ENCODE measurements around the gene IQGAP1.
"Not testable (repeated sequence)": the region's sequence is repeated elsewhere in the genome, so short reads cannot be mapped to it uniquely, and the experiment has no call there.

Gene IQGAP1

DNA sequence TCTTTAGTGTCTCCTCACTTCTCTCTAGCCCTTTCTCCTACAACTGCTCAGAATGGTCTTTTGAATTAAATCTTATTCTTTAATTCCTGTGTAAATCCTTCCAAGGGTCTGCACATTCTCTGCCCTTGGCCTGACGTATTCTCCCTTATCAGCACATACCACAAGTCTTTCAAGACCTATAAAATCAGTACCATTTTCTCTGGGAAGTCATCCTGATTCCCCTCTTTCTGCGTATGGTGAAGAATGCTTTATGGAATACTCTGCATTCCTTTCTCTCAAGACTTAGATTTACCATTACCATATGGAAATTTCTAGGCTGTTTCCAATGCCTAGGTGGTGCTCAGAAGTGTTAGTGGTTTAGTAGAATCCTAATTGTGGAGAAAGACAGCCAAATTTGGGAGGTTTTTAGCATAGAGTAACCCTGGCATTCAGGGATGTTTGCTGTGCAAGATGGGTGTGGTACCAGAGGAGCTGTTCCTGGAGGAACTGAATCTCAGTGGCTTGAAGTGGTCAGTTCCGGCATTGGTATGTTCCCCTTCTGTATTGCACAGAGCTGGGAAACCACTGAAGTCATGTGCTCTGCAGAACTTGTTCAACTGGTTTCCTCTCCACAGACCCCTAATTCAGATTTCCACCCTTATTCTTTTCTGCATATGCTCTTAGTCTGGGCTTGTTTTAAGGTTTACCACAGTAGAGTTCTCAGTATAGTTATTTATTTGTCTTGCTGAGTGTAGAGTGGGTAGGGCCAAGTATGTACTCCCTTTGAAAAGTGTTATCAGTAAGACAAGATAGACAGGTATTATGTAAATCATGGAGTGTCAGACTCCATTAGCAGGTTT is 24.5 kb downstream of the IQGAP1 start:
- DNase-seq: peak; percentile 89

GRCh38 chr15:90413411-90414379 is 25.7 kb downstream of the IQGAP1 start:
- DNase-seq: peak; percentile 87

DNA sequence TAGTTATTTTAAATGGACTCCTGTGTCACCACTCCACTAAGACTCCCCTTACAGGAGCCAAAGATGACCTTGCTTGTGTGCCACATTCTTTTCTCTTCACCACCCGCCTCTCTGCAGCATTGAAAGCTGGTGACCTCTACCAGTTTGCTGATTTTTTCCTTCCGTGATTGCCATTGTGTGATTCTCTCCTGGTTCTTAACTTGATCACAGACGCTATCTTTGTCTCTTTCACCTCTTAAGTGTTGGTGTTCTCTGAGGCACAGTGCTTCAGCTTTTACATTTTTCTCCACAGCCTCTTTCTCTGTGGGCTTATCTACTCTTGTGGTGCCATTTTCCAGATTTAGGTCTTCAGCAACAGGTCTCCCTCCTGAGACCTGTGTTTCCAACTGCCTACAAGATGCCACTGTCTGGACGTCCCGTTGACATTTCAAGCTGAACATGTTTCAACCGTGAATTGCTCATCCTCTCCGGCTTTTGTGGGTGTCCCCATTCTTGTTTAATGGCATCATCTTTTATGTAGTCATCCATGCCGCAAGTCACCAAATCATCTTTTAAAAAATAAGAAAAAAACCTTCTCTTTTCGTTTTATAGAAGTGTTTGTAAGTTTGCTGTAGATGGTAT is 26.5 kb downstream of the IQGAP1 start:
- peak; percentile 93 for DNase-seq

DNA sequence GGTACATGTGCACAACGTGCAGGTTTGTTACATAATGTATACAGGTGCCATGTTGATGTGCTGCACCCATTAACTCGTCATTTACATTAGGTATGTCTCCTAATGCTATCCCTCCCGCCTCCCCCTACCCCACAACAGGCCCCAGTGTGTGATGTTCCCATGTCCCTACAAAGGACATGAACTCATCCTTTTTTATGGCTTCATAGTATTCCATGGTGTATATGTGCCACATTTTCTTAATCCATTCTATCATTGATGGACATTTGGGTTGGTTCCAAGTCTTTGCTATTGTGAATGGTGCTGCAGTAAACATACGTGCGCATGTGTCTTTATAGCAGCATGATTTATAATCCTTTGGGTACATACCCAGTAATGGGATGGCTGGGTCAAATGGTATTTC is 28.0 kb downstream of the IQGAP1 start:
- DNase-seq: not testable (repeated sequence)

- no peak for DNase-seq
These were observed 30.6 kb downstream of the IQGAP1 start for GRCh38 chr15:90418627-90419026.

DNA sequence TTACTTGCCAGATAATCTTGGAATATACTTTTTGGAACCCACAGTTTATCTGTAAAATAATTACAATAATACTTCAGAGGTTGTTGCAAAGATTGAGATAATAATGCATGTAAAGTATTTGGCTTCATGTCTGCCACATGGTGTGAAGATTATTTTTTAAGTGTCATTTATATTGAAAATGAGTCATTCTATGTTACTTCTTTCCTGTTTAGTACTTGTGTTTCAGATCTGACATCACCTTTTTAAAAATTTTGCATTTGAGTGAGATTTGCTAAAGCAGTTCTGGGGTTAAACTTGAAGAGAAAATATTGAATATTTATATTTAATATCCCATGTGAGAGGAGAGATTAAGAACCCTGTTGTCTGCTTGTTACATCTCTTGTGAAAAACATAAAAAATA is 31.2 kb downstream of the IQGAP1 start:
- DNase-seq: no peak

DNA sequence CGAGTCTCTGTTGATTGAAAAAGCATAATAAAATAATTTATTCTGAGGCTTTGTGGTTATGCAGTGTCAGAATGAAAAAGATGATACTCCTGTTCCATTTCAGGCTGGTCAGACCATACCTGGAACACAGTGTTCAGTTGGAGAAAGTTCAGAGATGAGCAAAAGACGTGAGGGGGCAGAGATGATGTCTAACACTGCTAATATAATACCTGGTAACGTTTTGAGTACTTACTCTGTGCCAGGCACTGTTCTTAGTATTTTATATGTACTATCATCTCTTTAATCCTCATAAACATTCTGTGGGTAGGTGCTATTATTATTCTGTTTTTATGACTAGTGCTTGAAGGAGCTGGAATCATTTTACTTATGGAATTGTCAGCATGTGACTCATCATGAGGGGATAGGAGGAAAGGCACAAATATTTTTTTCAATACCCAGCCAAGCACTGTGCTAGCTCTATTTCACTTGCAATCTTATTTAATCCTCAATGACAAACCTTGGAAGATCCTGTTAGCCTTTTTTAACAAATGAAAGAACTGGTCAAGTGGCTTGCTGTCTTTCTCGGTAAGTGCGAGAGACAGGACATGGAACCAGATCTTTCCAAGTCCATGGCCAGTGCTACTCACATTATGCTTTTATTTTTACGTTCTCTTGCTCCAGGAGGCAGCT is 31.8 kb downstream of the IQGAP1 start:
- peak; percentile 93 for DNase-seq

- DNase-seq: no peak
These were observed 32.4 kb downstream of the IQGAP1 start for GRCh38 chr15:90420451-90420850.

- DNase-seq: no peak
These were observed 33.5 kb downstream of the IQGAP1 start for GRCh38 chr15:90421527-90421926.

DNA sequence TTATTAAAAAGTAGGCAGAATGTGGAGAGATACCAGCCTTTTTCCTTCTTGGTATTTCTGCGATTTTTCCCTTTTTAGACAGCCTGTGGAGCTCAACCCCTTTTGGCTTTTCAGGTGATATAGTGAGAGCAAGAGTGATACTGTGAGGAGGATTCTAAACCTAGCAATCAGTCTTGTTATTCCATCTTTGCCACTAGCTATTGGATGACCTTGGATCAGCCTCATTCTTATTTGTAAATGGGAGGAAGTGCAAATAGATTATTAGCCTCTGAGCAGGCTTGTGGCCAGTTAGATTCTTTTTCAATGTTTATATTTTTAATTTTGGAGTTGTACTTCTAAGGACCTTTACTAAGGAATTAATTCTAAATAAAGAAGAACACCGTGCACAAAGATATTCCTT is 34.0 kb downstream of the IQGAP1 start:
- no peak for DNase-seq

DNA sequence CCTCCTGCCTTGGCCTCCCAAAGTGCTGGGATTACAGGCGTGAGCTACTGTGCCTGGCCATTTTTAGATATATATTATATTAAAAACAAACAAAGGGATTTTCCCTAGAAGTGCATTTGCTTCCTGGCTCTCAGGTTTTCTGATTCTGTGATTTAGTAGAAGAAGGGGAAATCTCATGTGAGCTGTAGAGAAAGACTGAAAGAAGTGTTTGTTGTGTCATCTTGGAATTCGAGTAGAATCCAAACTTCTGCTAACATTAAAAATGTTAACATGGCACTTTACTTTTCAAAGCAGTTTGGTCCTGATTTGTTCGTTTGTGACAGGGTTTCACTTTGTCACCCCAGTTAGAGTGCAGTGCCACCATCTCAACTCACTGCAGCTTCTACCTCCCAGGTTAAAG is 34.9 kb downstream of the IQGAP1 start:
- DNase-seq: no peak

DNA sequence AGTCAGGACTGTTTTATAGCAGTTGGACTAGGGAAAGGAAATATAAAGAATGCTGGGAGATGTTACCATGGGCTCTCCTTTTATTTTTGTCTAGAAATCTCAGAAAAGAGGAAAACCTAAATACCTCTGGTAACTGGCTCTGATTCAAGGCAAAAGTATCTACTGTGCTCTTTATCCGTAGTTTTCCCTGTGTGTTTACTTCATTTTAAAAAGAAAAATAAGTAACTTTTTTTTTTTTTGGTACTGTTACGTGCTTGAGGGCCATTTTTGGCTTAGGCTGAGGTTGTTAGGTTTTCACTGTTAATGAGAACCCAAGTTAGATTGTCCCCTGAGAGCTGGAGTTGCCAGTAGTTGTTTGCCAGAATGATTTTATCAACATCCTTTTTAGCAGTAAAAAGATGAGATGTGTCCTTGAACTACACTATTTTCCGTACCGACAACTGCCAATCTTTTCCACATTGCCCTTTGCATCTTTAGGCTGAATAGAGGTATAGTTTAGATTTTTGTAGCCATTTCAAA is 35.8 kb downstream of the IQGAP1 start:
- DNase-seq: no peak

- no peak for DNase-seq
These were observed 37.8 kb downstream of the IQGAP1 start for GRCh38 chr15:90425726-90426346.

DNA sequence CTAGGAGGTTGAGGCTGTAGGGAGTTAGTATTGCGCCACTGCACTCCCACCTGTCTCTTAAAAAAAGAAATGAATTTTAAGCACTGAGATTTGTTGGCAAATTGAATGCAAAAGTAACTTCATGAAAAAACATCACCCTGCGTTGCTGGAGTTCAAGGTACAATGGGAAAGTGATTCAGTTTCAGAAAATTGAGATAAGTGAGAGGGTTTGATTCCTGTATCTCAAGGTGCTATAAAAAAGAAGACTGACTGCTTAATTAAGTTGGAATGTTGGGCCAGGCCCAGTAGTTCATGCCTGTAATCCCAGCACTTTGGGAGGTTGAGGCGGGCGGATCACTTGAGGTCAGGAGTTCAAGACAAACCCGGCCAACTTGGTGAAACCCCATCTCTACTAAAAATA is 39.1 kb downstream of the IQGAP1 start:
- no peak for DNase-seq

DNA sequence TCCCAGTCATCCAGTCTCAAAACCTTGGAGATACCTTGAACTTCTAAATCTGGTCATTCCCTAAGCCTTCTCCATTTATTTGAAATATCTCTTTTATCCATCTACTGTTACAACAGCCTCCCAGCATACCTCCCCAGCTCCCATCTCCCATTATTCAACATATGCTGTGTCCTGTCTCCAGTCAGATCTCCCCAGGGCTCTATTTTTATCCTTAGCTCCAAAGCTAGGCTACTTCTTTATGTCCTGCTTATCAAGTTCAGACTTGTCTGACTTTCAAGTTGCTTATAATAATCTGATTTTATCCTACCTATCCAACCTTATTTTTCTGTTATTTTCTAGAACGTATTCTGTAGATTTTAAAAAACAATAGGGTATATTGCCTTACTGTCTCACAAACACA is 44.2 kb downstream of the IQGAP1 start:
- no peak for DNase-seq

DNA sequence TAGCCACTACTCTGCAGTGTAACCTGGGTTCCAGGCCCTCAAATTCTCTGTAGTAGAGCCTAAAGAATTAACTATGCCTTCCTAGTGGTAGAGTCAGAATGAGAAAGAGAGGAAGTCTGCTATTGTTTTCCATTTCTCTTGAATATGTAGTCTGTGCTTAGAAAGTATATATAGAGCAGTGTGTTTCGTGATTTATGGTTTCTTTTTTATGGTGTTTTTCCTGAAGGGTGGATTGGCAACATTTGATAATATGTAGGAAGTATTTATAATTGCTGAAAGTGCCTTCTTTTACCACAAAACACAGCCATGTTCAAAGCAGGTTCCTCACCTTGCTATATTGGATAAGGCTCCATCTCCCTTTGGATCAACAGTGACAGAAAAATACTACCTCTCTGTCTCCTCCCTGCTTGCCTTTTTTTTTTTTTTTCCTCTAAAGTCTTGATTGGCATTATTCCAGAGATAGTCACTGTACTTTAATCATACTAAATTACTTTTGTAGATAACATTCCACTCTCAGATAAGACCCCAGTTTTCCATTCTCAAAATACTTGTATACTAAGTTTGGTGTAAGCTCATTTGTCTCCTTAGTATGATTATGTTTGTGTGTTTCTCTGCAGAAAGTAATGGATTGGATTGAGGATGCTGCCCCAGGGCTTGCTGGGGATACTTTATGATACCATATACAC is 47.8 kb downstream of the IQGAP1 start:
- no peak for DNase-seq

DNA sequence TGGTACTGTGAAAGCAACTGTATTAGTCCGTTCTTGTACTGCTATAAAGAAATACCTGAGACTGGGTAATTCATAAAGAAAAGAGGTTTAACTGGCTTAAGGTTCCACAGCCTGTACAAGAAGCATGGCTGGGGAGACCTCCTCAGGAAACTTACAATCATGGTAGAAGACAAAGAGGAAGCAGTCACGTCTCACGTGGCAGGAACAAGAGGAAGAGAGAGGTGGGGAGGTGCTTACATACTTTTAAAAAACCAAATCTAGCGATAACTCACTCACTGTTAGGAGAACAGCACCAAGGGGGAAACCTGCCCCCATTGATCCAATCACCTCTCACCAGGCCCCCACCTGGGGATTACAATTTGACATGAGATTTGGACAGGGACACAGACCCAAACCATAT is 48.9 kb downstream of the IQGAP1 start:
- no peak for DNase-seq

DNA sequence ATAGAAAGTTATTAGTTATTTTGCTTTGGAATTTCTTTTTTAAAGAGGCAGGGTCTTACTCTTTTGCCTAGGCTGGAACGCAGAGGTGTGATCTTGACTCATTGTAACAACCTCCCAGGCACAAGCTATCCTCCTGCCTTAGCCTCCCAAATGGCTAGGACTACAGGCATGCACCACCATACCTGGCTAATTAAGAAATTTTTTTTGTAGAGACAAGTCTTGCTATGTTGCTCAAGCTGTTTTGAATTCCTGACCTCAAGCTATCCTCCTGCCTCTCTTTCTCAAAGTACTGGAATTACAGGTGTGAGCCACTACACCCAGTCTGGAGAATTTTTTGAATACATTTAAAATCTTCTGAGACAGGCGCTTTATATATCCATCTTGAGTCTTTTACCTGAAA is 49.5 kb downstream of the IQGAP1 start:
- no peak for DNase-seq

GRCh38 chr15:90439946-90440345 is 51.9 kb downstream of the IQGAP1 start:
- DNase-seq: no peak

GRCh38 chr15:90441027-90441426 is 53.0 kb downstream of the IQGAP1 start:
- DNase-seq: no peak

DNA sequence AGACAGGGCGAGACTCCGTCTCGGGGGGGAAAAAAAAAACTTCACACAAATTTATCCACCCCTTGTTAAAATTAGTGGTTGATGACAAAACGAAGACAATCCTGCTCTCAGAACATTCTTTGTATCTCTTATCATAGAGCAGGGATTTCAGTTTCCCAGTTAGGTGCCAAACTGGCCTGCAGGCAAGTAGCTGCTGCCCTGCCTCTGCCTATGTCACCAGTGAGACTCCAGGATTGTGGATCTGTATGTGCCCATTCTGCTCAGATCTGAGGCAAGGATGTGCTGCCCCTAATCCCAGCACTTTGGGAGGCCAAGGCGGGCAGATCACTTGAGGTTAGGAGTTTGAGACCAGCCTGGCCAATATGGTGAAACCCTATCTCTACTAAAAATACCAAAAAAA is 54.4 kb downstream of the IQGAP1 start:
- DNase-seq: no peak

All from fibroblast of skin of right biceps (primary cell).